Cerebellar cortex (tissue), 1 donor: ENCODE results near the gene PTK7.
"Not testable (repeated sequence)": the region's sequence is repeated elsewhere in the genome, so short reads cannot be mapped to it uniquely, and the experiment has no call there.

Source experiments
- DNase-seq: peaks from one replicate; pipeline ENCODE4 v3.0.0-alpha.2; 2015; ENCODE audit warnings: low spot score

PTK7 gene

GRCh38 chr6:43117466-43117865 is 41.4 kb downstream of the PTK7 start:
- not testable (repeated sequence) for DNase-seq

- DNase-seq: no peak
These were observed 43.4 kb downstream of the PTK7 start for GRCh38 chr6:43119482-43119881.

- no peak for DNase-seq
These were observed 44.1 kb downstream of the PTK7 start for GRCh38 chr6:43120101-43120763.

- peak; percentile 71 for DNase-seq
These were observed 45.1 kb downstream of the PTK7 start for GRCh38 chr6:43120944-43121913.

GRCh38 chr6:43122146-43122545 is 46.0 kb downstream of the PTK7 start:
- DNase-seq: no peak

GRCh38 chr6:43123461-43124314 is 47.6 kb downstream of the PTK7 start:
- peak; percentile 64 for DNase-seq

GRCh38 chr6:43124481-43124880 is 48.4 kb downstream of the PTK7 start:
- DNase-seq: no peak

GRCh38 chr6:43125119-43125518 is 49.0 kb downstream of the PTK7 start:
- no peak for DNase-seq

- no peak for DNase-seq
These were observed 49.4 kb downstream of the PTK7 start for GRCh38 chr6:43125555-43125954.

GRCh38 chr6:43127180-43127579 is 51.1 kb downstream of the PTK7 start:
- DNase-seq: no peak

- DNase-seq: no peak
These were observed 51.8 kb downstream of the PTK7 start for GRCh38 chr6:43127877-43128276.

- DNase-seq: no peak
These were observed 52.8 kb downstream of the PTK7 start for GRCh38 chr6:43128926-43129325.

- peak; percentile 44 for DNase-seq
These were observed 53.5 kb downstream of the PTK7 start for GRCh38 chr6:43129434-43130194.

- no peak for DNase-seq
These were observed 54.3 kb downstream of the PTK7 start for GRCh38 chr6:43130429-43130828.

- not testable (repeated sequence) for DNase-seq
These were observed 55.3 kb downstream of the PTK7 start for GRCh38 chr6:43131379-43131778.

GRCh38 chr6:43138267-43138666 is 62.2 kb downstream of the PTK7 start:
- DNase-seq: no peak

- not testable (repeated sequence) for DNase-seq
These were observed 63.9 kb downstream of the PTK7 start for GRCh38 chr6:43139973-43140372.

GRCh38 chr6:43141644-43142043 is 65.5 kb downstream of the PTK7 start:
- no peak for DNase-seq

GRCh38 chr6:43142101-43142500 is 66.0 kb downstream of the PTK7 start:
- DNase-seq: no peak

GRCh38 chr6:43143235-43144128 is 67.4 kb downstream of the PTK7 start:
- DNase-seq: peak; percentile 95
